OCI-LY1 (cell line): Measurements from ENCODE around the gene SLC47A1.

Experiments used
- EZH2 ChIP-seq: fragments of 200-600 bp; sonication (generic), shearing (Covaris generic); IDR thresholded peaks from 2 replicates; pipeline ENCODE4 v1.8.0; 2017; ENCODE audit warnings: borderline replicate concordance, mixed run types, mild to moderate bottlenecking, antibody characterized with exemption, low read length, moderate library complexity, mixed read lengths
- TF ChIP-seq, protein P1 (sequence below): fragments of 200-600 bp; sonication (generic), shearing (Covaris generic); IDR thresholded peaks from 2 replicates; pipeline ENCODE4 v1.5.1; 2017; ENCODE audit warnings: mild to moderate bottlenecking, antibody characterized with exemption, low read length, moderate library complexity, mixed read lengths

DNA sequence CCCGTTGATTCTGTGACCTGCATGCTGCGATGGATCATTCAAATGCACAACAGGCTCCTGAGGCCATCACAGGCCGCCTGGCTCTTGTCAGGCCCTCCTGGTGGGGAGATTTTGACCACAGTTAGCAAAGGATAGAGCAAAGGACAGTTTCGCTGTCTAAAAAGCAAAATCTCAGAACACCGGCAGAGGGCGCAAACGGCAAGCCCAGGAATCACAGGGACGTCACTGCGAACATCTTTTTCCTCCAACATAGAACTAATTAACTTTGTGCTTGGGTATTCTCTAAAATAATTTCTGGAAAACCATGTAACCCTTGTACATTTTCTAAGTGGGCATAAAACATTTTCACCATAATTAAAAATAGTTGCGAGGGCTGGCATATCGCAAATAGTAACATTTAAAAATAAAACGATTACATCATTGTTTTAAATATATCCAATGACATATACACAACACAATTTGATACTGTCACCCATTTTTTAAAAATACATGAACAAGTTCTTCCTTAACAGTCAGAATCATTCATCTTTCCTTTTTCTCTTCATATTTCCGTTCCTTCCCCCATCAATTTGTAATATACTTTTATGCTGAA, 19.7 kb upstream of the SLC47A1 start:
- no peak for TF ChIP-seq EZH2
- TF ChIP-seq, protein P1, sequence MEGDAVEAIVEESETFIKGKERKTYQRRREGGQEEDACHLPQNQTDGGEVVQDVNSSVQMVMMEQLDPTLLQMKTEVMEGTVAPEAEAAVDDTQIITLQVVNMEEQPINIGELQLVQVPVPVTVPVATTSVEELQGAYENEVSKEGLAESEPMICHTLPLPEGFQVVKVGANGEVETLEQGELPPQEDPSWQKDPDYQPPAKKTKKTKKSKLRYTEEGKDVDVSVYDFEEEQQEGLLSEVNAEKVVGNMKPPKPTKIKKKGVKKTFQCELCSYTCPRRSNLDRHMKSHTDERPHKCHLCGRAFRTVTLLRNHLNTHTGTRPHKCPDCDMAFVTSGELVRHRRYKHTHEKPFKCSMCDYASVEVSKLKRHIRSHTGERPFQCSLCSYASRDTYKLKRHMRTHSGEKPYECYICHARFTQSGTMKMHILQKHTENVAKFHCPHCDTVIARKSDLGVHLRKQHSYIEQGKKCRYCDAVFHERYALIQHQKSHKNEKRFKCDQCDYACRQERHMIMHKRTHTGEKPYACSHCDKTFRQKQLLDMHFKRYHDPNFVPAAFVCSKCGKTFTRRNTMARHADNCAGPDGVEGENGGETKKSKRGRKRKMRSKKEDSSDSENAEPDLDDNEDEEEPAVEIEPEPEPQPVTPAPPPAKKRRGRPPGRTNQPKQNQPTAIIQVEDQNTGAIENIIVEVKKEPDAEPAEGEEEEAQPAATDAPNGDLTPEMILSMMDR: peak; percentile 94
